Esophagus muscularis mucosa (tissue), 4 donors: ENCODE measurements around the gene PPFIBP1. TPM values are rescaled to one million over a fixed set of nuclear protein-coding genes. Genes with fewer than 3 reads are reported as not detected.

ENCODE experiments used
- DNase-seq: peaks from one replicate; pipeline ENCODE4 v3.0.0-alpha.2; 2017; ENCODE audit errors: extremely low spot score
- H3K27ac ChIP-seq, 4 donors: fragments of 200-600 bp; sonication (generic); replicated peaks in 1 of 4; 1 replicate in 3 of 4; 2 replicates in 1 of 4; pipeline ENCODE4 v1.5.1; 2016 to 2019; ENCODE audit warnings: mild to moderate bottlenecking in 1 of 4
- H3K27me3 ChIP-seq, 4 donors: fragments of 200-600 bp; sonication (generic); one replicate each; pipeline versions ENCODE4 v1.5.1 to v1.6.0; 2016 to 2019
- H3K36me3 ChIP-seq, 4 donors: fragments of 200-600 bp; sonication (generic); one replicate each; pipeline ENCODE4 v1.5.1; 2016 to 2019
- H3K4me1 ChIP-seq, 4 donors: fragments of 200-600 bp; sonication (generic); one replicate each; pipeline ENCODE4 v1.5.1; 2016 to 2019
- H3K4me3 ChIP-seq, 4 donors: fragments of 200-600 bp; sonication (generic); 1 replicate in 2 of 4; 2 replicates in 2 of 4; pipeline ENCODE4 v1.5.1; 2016 to 2019; ENCODE audit warnings: mild to moderate bottlenecking in 4 of 4, moderate library complexity in 1 of 4
- H3K9me3 ChIP-seq, 4 donors: fragments of 200-600 bp; sonication (generic); 1 replicate in 3 of 4; 2 replicates in 1 of 4; pipeline ENCODE4 v1.5.1; 2016 to 2019
- EP300 ChIP-seq: sonication (generic); formaldehyde crosslinking; IDR thresholded peaks from one replicate; pipeline ENCODE4 v1.6.1; 2017; ENCODE audit warnings: antibody characterized with exemption
- POLR2A ChIP-seq: fragments of 450-650 bp; IDR thresholded peaks from one replicate; pipeline ENCODE4 v1.6.1; 2017; ENCODE audit warnings: antibody characterized with exemption, moderate library complexity, mild to moderate bottlenecking, low read depth
- POLR2AphosphoS5 ChIP-seq, 2 donors: sonication (generic); formaldehyde crosslinking; IDR thresholded peaks; one replicate each; pipeline ENCODE4 v1.6.1; 2017; ENCODE audit warnings: antibody characterized with exemption in 2 of 2
- WGBS: methylation state at CpG from one replicate; pipeline ENCODE4 v1.1.5; 2018; 5-methylcytosine and 5-hydroxymethylcytosine counted together
- intact Hi-C: fragments of 100-400 bp; cut with DNase I; formaldehyde crosslinking; loops from one replicate; pipeline ENCODE4 v1.15.1; 2023
- total RNA-seq, 4 donors: library from RNA; depleted of rRNA; stranded (reverse); fragments of >200 nt; gene quantifications; one replicate each; pipeline versions ENCODE4 v1.1.0 to v1.2.1, GENCODE V29; 2016
- TF ChIP-seq, protein P1 (sequence below), 3 experiments: fragments of 200-600 bp in 2 of 3; fragments of 450-650 bp in 1 of 3; sonication (generic) in 2 of 3; IDR thresholded peaks; one replicate each; pipeline ENCODE4 v1.5.1; 2017 to 2019; ENCODE audit warnings: antibody characterized with exemption in 3 of 3, mild to moderate bottlenecking in 2 of 3, moderate library complexity in 1 of 3

PPFIBP1 gene
- total RNA-seq, 4 donors from 2014 or later: 53.2 to 79.0 (median 66.5) TPM

DNA sequence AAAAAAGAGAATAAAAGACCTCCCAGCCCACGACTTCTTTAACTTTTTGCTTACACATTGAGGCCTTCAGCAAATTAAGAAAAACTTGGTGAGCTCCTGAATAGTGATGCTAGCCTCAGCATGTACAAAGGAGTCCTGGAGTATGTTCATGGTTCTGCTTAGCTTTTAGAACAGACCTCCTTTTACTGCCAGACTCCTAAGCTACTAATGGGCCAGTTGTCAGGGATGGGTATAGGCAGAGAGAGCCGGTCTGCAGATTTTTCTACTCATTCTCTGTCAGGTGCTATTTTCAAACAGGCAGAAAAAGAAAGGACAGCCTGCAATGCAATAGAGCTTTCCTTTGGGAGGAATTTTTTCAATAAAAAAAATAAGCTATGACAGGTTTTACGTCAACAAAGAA, 90.4 kb downstream of the PPFIBP1 start:
- 75% methylated on average over 3 of the region's 3 CpGs for WGBS
- H3K9me3 ChIP-seq: no peaks in the 10 kb centered on the region
- TF ChIP-seq POLR2AphosphoS5 (IDR thresholded peaks at IDR 0.05) (no peak), POLR2A (no peak), EP300 (no peak)
- TF ChIP-seq, protein P1, sequence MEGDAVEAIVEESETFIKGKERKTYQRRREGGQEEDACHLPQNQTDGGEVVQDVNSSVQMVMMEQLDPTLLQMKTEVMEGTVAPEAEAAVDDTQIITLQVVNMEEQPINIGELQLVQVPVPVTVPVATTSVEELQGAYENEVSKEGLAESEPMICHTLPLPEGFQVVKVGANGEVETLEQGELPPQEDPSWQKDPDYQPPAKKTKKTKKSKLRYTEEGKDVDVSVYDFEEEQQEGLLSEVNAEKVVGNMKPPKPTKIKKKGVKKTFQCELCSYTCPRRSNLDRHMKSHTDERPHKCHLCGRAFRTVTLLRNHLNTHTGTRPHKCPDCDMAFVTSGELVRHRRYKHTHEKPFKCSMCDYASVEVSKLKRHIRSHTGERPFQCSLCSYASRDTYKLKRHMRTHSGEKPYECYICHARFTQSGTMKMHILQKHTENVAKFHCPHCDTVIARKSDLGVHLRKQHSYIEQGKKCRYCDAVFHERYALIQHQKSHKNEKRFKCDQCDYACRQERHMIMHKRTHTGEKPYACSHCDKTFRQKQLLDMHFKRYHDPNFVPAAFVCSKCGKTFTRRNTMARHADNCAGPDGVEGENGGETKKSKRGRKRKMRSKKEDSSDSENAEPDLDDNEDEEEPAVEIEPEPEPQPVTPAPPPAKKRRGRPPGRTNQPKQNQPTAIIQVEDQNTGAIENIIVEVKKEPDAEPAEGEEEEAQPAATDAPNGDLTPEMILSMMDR (IDR thresholded peaks at IDR 0.05): no peak
- H3K4me3 ChIP-seq: no peak overlapping the region
- no peak for DNase-seq
- H3K4me1 ChIP-seq: peaks cover 30 to 44% (median 40%) of the 10 kb centered on the region in 4 donors
- no peak overlapping the region for H3K27ac ChIP-seq
- H3K36me3 ChIP-seq: no peaks in the 10 kb centered on the region
- intact Hi-C loops: no loop called here
- H3K27me3 ChIP-seq: no peaks in the 10 kb centered on the region

DNA sequence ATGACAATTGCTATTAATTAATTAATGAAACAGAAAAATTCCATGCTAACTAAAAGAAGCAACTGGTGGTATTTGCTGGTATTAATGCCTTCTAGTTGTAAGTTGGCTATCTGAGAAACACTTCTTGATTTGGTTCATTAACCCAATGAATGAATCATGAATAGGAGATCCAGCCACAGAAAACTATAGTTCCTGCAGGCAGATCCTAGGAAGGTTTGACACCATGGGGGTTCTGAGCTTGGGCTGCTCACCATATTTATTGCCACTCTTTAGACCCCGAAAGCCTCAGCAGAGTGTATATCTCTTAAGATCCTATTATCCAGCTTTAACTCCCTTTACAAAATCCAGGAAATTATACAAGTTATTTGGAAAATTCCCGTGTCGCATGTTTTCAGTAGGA, 90.9 kb downstream of the PPFIBP1 start:
- intact Hi-C loops: no loop called here
- DNase-seq: no peak
- no peak overlapping the region for H3K27ac ChIP-seq
- TF ChIP-seq POLR2AphosphoS5 (IDR thresholded peaks at IDR 0.05) (no peak), POLR2A (no peak), EP300 (no peak)
- TF ChIP-seq, protein P1 (IDR thresholded peaks at IDR 0.05): no peak
- no peaks in the 10 kb centered on the region for H3K27me3 ChIP-seq
- H3K9me3 ChIP-seq: no peaks in the 10 kb centered on the region
- no peak overlapping the region for H3K4me3 ChIP-seq
- WGBS: 100% methylated on average over 3 of the region's 3 CpGs
- no peaks in the 10 kb centered on the region for H3K36me3 ChIP-seq
- H3K4me1 ChIP-seq: peaks cover 26 to 42% (median 38%) of the 10 kb centered on the region in 4 donors

DNA sequence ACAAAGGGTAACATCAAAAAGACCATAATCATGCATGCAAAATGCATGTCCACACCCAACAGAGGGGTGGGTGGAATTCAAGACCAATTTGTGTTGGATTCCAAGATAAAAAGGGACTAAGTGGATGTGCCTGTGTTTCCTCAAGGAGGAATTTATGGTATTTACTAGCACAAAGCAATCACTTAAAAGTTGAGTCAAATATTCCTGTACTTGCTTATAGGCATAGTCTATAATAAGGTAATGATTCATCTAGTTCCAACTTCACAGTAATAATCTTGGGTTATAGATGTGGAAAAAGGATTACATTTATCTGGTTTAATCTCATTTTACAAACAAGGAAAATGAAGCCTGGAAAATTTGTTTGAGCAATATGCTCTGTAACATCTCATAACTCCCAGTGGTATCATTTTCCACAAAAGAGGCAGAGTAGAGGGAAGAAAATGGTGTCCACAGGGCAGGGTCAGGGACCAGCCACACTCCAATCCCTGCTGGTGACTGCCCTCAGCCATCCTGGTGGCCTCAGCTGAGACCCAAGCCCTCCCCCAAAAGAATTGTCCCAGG, 91.4 kb downstream of the PPFIBP1 start:
- intact Hi-C loops: no loop called here
- H3K36me3 ChIP-seq: no peaks in the 10 kb centered on the region
- no peak overlapping the region for H3K27ac ChIP-seq
- DNase-seq: no peak
- no peaks in the 10 kb centered on the region for H3K9me3 ChIP-seq
- H3K4me1 ChIP-seq: peaks cover 21 to 36% (median 33%) of the 10 kb centered on the region in 4 donors
- TF ChIP-seq, protein P1 (IDR thresholded peaks at IDR 0.05): no peak
- no peak for TF ChIP-seq EP300
- TF ChIP-seq POLR2A: no peak
- no peak for TF ChIP-seq POLR2AphosphoS5 (IDR thresholded peaks at IDR 0.05)
- H3K27me3 ChIP-seq: no peaks in the 10 kb centered on the region
- H3K4me3 ChIP-seq: no peak overlapping the region

DNA sequence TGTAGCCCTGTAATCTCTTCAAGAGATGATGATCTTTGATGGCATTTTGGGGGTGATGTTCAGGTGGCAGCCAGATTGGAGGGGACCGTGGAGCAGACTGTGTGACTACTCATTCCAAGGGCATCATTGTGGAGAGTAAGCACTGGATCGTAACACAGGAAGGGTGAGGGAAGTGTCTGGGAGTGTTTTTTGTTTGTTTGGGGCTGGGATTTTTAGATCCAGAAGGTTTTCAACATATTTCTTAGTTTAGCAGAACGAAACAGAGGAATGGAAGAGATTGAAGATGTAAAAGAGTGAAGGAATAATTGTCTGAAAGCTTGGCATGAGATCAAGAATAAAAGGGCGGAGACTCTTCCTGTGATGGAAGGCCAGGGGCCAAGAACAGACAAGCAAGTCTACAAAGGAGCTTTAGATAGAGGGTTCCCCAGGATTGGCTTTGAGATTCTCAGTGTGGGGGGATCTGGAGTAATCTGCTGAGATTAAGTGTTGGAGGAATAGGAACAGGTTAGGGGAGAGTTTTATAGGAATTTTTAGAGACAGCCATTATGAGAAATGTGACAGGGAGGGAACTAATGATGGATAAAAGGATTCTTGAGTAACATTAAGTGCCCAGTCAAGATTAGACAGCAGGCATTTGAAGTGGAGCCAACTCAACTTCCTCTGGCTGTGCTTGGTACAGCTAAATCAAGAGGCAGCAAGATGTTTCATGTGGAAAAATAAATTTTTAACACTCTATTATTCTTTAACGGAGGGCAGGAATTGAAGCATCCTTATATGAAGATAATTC, 92.5 kb downstream of the PPFIBP1 start:
- no peak overlapping the region for H3K4me3 ChIP-seq
- H3K4me1 ChIP-seq: peaks cover 12 to 32% (median 24%) of the 10 kb centered on the region in 4 donors
- 65% methylated on average over 5 of the region's 5 CpGs for WGBS
- H3K27me3 ChIP-seq: no peaks in the 10 kb centered on the region
- intact Hi-C loops: no loop called here
- DNase-seq: no peak
- H3K9me3 ChIP-seq: no peaks in the 10 kb centered on the region
- TF ChIP-seq, protein P1 (IDR thresholded peaks at IDR 0.05): no peak
- TF ChIP-seq POLR2AphosphoS5 (IDR thresholded peaks at IDR 0.05): no peak
- H3K36me3 ChIP-seq: no peaks in the 10 kb centered on the region
- no peak overlapping the region for H3K27ac ChIP-seq
